AML-193 (cell line): ENCODE data around the gene ATG4B.
"Not testable (repeated sequence)": the region's sequence is repeated elsewhere in the genome, so short reads cannot be mapped to it uniquely, and the experiment has no call there.

Experiments
- DNase-seq, 2 experiments: peaks; one replicate each; lab custom pipeline; 2025; lab: John Stamatoyannopoulos, UW

ATG4B gene

GRCh38 chr2:241637018-241637794, at the start of gene ATG4B, which contains the start of gene THAP4:
TSS of gene ATG4B (plus strand) at chr2:241637693. CDS start at chr2:241637715, 22 bp downstream.
TSS of gene THAP4 (minus strand) at chr2:241637158. CDS start at chr2:241637017, 141 bp downstream.
- DNase-seq: peak; percentile 51 to 63

- DNase-seq: not testable (repeated sequence)
Observed at GRCh38 chr2:241589863-241590262, 47.6 kb upstream of the ATG4B start.

- DNase-seq: not testable (repeated sequence)
Observed at GRCh38 chr2:241590496-241591455, 46.7 kb upstream of the ATG4B start.

- DNase-seq: no peak
Observed at GRCh38 chr2:241592126-241592845, 45.2 kb upstream of the ATG4B start.

GRCh38 chr2:241593271-241593670, 44.2 kb upstream of the ATG4B start:
- no peak for DNase-seq

- DNase-seq: no peak
Observed at GRCh38 chr2:241595600-241596140, 41.8 kb upstream of the ATG4B start.

GRCh38 chr2:241597561-241597960, 39.9 kb upstream of the ATG4B start:
- no peak for DNase-seq

GRCh38 chr2:241598061-241598460, 39.4 kb upstream of the ATG4B start:
- DNase-seq: no peak

GRCh38 chr2:241598487-241598886, 39.0 kb upstream of the ATG4B start:
- no peak for DNase-seq

- DNase-seq: no peak
Observed at GRCh38 chr2:241599615-241600014, 37.9 kb upstream of the ATG4B start.

- DNase-seq: no peak
Observed at GRCh38 chr2:241601841-241602240, 35.7 kb upstream of the ATG4B start.

GRCh38 chr2:241602720-241603119, 34.8 kb upstream of the ATG4B start:
- DNase-seq: no peak

- DNase-seq: no peak
Observed at GRCh38 chr2:241603686-241604085, 33.8 kb upstream of the ATG4B start.

GRCh38 chr2:241606186-241606585, 31.3 kb upstream of the ATG4B start:
- no peak for DNase-seq

- DNase-seq: no peak
Observed at GRCh38 chr2:241607162-241607885, 30.2 kb upstream of the ATG4B start.

- DNase-seq: no peak
Observed at GRCh38 chr2:241608881-241609280, 28.6 kb upstream of the ATG4B start.

- peak; percentile 1 to 5 for DNase-seq
Observed at GRCh38 chr2:241609859-241610793, 27.4 kb upstream of the ATG4B start.

- DNase-seq: no peak
Observed at GRCh38 chr2:241611062-241611461, 26.4 kb upstream of the ATG4B start.

GRCh38 chr2:241612156-241613016, 25.1 kb upstream of the ATG4B start:
- no peak for DNase-seq
